ENCODE data around the gene FIG4.
"Not testable (repeated sequence)": the region's sequence is repeated elsewhere in the genome, so short reads cannot be mapped to it uniquely, and the experiment has no call there.

FIG4 gene

GRCh38 chr6:109690737-109691621 lies at the start of gene FIG4, which contains the start of gene AK9:
Gene FIG4 (plus strand): TSS chr6:109691296. CDS start chr6:109691436, 140 bp downstream.
Gene AK9 (minus strand): TSS chr6:109691202. CDS start chr6:109675745, 15,457 bp downstream.
- DNase-seq: peak; percentile 94

- DNase-seq: no peak
Observed at GRCh38 chr6:109644131-109644530, 47.0 kb upstream of the FIG4 start.

- DNase-seq: no peak
Observed at GRCh38 chr6:109653264-109653663, 37.8 kb upstream of the FIG4 start.

GRCh38 chr6:109655761-109656262 lies 35.3 kb upstream of the FIG4 start:
- DNase-seq: no peak

- DNase-seq: no peak
Observed at GRCh38 chr6:109660526-109661320, 30.4 kb upstream of the FIG4 start.

GRCh38 chr6:109662192-109662591 lies 28.9 kb upstream of the FIG4 start:
- DNase-seq: no peak

GRCh38 chr6:109669811-109670210 lies 21.3 kb upstream of the FIG4 start:
- no peak for DNase-seq

GRCh38 chr6:109671733-109672132 lies 19.4 kb upstream of the FIG4 start:
- no peak for DNase-seq

GRCh38 chr6:109672175-109672574 lies 18.9 kb upstream of the FIG4 start:
- no peak for DNase-seq

- no peak for DNase-seq
Observed at GRCh38 chr6:109672839-109673238, 18.3 kb upstream of the FIG4 start.

- DNase-seq: no peak
Observed at GRCh38 chr6:109676724-109677123, 14.4 kb upstream of the FIG4 start.

- no peak for DNase-seq
Observed at GRCh38 chr6:109678240-109678639, 12.9 kb upstream of the FIG4 start.

- not testable (repeated sequence) for DNase-seq
Observed at GRCh38 chr6:109678661-109679505, 12.2 kb upstream of the FIG4 start.

GRCh38 chr6:109686566-109687265 lies 4.4 kb upstream of the FIG4 start:
- DNase-seq: no peak

- no peak for DNase-seq
Observed at GRCh38 chr6:109687271-109687761, 3.8 kb upstream of the FIG4 start.

- peak; percentile 79 for DNase-seq
Observed at GRCh38 chr6:109690373-109690736, 741 bp upstream of the FIG4 start.

GRCh38 chr6:109693111-109693510 lies 2.0 kb downstream of the FIG4 start:
- DNase-seq: no peak

GRCh38 chr6:109695468-109695867 lies 4.4 kb downstream of the FIG4 start:
- DNase-seq: no peak

- no peak for DNase-seq
Observed at GRCh38 chr6:109696355-109696754, 5.3 kb downstream of the FIG4 start.

- no peak for DNase-seq
Observed at GRCh38 chr6:109701221-109701620, 10.1 kb downstream of the FIG4 start.

GRCh38 chr6:109701774-109702173 lies 10.7 kb downstream of the FIG4 start:
- no peak for DNase-seq

GRCh38 chr6:109702791-109703190 lies 11.7 kb downstream of the FIG4 start:
- DNase-seq: no peak

All from CD4-positive, alpha-beta T cell treated with Interleukin-6 for 4 hours (primary cell).